Measurements from ENCODE around the gene LYRM9.

- no peak for TF ChIP-seq CTCF (IDR thresholded peaks at IDR 0.05; ENCODE audit: insufficient read depth, low read depth, low read length)
- no peak for TF ChIP-seq EZH2 (IDR thresholded peaks at IDR 0.05; ENCODE audit: insufficient read depth, low read length)
Measured at GRCh38 chr17:27849474-27850185, 43.5 kb downstream of the LYRM9 start.
